Stimulated activated CD8-positive, alpha-beta memory T cell treated with anti-CD3 and anti-CD28 coated beads, Interleukin-4, amount 100 ng/mL, for 1 hour (primary cell): ENCODE measurements around the gene SEMA3B.
A peak's percentile ranks its signal among the peaks of the same experiment; 100 is the strongest.
"Not testable (repeated sequence)": the region's sequence is repeated elsewhere in the genome, so short reads cannot be mapped to it uniquely, and the experiment has no call there.

Experiments used
- DNase-seq, 2 donors: peaks; one replicate each; pipeline ENCODE4 v3.0.0-alpha.2; 2020; ENCODE audit warnings: low read depth in 2 of 2, low spot score in 1 of 2

The SEMA3B gene

DNA sequence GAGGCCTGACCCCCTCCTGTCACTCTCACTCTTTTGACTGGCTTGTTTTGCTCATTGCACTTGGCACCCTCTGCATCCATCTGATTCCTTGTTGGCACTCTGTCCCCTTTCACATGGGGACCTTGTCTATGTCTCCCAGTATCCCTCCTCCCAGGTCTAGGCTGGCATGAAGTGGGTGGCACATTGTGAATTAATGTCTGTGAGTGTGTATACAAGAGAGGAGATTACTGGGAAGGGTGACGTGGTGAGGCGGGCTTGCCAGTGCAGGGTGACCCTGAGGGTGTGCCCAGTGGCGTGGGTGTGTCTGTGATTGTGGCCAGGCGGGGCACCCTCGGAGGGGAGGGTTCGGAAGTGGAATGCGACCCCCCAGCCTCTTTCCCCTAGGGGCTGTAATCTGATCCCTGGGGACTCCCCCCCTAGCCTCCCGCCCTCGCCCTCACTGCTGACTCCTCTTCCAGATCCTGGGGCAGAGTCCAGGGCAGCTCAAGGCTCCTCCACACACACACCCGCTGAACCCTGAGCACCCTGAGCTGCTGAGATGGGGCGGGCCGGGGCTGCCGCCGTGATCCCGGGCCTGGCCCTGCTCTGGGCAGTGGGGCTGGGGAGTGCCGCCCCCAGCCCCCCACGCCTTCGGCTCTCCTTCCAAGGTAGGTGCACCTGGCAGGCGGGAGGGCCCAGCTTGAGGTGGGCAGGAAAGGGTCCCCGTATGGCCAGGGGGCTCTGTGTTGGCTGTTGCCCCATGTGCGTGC lies at the start of gene SEMA3B:
Gene SEMA3B, plus strand, starts transcription at position 445 of the 749 bp plus-strand sequence. Its CDS starts 94 bp downstream, at position 539.
- no peak for DNase-seq

DNA sequence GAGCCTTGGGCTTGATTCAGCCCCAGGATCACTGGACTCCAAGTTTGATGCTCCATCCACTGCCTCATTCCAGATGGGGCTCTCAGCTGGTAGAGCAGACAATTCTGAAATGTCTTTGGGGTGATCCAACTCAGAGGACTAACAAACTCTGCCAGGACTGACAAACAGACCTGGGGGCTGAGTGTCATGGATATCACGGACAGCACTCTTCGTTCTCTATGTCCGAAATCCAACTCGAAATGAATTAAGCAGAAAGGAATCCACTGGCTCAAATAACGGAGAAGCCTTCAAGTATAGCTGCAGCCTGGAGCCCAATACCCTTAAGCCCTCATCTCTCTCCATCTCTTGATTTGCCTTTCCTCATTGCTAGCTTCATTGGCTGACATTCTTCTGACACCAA lies 49.7 kb upstream of the SEMA3B start:
- no peak for DNase-seq

DNA sequence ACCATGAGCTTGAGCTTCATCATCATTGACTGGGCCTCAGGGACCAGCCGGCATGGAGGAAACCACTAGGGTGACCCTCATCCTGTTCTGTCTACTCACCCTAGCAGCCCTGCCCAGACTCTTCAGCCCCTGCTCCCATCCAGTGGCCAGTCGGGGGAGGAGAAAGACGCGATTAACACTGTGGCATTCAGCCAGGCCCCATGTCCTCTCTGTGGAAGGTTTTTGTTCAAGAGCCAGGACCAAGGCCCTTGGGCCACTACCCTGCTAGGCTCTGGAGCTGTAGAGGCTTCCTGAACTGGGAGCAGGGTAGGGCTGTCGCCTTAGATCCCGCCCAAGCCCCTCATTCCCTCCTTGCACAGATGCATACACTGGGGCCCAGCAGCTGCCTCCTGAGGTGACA lies 48.8 kb upstream of the SEMA3B start:
- DNase-seq = no peak

DNA sequence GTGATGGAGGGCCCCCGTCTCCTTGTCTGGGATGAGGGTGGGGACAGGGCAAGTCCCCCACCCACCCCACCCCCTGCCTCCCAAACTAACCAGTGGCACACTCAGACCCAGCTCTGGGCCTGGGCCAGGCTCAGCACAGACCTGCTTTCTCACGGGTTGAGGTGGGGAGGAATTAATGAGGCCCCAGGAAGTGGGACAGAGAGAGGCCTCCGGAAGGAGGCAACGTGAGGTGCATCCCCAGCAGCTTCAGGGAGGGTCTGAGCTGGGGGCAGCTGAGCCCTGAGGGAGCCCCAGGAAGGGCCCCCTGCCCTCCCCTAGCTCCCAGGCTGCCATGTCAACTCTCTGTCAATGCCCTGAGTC lies 47.9 kb upstream of the SEMA3B start:
- DNase-seq = no peak

DNA sequence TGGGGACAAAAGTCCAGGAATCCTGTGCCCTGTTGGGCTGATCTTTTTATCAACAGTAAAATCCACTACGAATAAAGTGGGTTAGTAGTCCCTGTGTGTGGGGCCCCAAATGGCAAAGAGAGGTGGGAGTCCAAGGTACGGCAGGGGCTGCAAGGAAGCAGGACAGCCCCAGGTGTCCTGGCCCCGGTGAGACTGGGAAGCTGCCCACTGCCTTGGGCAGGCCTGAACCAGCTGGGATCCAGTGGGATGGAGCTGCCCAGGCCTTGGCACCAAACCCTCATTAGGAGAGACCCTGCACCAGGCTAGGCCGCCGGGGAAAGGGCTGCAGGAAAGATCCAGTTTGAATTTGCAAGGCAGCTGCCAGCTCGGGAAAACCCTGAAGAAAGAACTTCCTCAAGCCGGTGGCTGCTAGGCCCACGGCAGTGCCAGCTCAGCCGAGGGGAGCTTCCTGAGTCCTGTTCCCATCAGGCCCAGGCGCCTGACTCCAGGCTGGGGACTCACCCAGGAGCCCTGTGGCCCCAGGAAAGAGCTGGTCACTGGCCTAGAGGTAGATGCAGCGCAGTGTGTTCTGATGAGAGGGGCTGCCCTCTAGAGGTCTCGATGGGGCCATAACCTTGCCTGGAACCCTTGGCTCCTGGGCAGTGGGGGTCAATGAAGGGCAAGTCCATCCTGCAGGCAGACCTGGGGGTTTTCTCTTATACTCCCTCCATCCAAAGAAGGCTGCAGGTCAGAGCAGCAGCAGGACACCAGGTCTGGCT lies 47.4 kb upstream of the SEMA3B start:
- DNase-seq = no peak

DNA sequence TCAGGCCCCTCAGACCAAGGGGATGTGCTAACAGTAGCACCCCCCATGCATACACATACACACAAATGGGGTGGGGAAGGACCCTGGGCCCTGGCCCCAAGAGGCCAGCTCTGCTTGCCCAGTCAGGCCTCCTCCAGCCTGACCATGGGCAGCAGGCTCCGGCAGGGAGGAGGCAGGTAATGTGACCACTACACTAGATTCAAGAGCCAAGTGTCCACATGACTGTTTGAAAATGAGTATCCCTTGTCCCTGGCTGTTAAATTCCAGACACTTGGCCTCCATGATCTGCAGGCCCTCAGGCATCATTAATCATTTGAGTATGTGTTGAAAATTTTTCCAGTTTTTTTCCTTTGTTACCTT lies 46.8 kb upstream of the SEMA3B start:
- no peak for DNase-seq

DNA sequence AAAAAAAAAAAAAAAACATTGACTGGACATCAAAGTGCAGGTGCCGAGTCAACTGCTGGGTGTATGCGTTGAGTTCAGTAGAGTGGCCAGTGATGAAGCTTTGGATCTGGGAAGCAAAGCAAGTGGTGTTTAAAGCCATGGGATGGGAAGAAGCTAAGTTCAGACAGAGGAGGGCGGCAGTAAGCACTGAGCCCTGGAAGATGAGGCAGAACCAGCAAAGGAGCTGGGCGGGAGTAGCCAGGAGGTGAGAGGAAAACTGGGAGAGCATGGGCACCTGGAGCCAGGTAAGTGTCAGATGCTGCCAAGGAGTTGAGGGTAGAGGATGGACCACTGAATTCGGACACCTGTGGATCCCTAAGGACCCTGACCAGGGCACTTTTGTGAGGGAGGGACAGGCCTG lies 44.3 kb upstream of the SEMA3B start:
- DNase-seq = no peak

DNA sequence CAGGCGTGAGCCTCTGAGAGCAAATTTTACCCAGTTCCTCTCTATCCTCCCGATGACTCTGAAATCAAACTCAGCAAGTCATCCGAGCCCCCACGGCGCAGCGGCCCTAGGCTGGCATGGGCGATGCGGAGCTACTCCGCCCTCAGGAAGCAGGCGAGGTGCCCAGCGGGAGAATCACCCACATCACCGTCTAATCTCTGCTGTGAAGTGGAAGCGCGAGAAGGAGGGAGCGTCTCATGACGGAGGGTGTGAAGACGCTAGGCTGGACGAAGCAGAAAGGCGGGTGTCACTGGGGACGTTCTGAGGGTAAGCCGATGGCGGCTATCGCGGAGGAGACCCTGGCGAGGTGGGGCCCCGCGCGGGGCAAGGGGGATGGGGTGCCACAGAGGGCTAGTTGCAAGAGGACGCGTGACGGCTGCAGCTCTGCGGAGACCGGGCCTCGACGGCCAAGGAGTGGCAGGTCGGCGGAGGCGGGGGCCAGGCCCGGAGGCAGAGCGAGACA lies 42.0 kb upstream of the SEMA3B start:
- DNase-seq = no peak

DNA sequence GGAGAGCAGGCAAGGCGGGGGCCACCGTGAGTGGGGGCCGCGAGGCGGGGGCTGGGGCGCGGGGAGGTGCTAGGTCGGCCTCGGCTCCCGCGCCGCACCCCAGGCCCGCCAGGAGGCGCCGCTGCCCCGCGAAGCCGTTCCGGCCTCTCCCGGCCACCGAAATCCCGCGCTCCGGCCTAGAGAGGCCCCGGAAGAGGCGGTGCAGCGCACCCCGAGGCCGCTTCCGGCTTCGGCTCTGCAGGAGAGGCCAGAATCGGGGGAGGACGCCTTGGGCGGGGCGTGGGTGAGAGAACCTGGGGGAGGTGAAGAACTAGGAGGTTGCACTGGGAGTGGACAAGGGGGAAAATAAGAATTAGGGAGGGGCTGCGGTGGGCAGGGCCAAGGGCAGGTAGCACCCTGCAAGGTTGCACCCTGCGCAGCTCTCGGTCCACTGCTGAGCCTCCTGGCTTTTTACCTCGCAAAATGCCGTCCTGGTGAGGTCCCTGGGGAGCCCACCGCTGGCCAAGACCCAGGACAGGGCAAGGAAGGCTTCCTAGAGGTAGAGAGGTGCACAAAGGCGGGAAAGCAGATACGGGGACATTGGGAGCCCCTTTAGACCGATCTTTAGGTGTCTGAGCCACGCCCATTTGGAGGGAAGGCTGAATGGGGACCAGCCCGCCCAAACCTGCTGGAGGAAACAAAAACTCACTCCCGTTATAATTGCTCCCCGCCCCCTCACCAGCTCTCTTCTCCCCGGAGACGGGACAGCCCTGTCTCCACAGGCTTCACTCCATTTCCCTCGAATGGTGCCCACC lies 41.4 kb upstream of the SEMA3B start:
- DNase-seq = peak; percentile 74 to 85

DNA sequence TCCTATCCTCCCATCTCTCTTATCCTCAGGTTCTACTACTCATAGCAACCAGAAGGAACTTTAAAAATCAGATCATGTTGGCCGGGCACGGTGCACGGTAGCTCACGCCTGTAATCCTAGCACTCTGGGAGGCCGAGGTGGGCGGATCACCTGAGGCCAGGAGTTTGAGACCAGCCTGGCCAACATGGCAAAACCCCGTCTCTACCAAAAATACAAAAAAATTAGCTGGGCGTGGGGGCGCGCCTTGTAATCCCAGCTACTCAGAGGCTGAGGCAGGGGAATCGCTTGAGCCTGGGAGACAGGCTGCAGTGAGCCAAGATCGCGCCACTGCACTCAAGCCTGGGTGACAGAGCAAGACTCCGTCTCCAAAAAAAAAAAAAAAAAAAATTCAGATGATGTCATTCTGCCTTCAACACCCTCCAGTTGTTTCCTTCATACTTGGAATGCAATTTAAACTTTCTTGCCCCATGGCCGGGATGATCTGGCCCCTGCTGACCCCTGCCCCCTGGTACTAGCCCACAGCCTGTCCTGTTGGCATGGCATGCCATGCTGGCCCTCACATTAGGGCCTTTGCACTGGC lies 40.7 kb upstream of the SEMA3B start:
- DNase-seq = not testable (repeated sequence)

DNA sequence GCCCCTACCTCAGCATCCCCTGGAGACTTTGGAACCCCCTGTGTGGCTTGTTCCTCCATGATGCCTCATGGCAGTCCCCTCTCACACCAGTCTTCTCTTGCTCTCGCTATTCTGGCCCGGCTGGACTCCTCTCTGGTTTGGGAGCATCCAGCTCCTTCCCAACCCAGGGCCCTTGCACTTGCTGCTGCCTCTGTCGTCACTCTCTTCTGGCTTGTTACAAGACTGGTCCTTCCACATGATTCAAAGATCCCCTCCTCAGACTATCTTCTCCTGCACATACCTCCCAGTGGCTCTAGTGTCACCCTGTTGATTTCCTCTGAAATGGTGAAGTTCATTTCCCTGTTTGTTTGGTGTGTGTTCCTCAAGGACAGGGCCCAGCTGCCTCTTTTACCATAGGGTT lies 39.5 kb upstream of the SEMA3B start:
- DNase-seq = no peak

DNA sequence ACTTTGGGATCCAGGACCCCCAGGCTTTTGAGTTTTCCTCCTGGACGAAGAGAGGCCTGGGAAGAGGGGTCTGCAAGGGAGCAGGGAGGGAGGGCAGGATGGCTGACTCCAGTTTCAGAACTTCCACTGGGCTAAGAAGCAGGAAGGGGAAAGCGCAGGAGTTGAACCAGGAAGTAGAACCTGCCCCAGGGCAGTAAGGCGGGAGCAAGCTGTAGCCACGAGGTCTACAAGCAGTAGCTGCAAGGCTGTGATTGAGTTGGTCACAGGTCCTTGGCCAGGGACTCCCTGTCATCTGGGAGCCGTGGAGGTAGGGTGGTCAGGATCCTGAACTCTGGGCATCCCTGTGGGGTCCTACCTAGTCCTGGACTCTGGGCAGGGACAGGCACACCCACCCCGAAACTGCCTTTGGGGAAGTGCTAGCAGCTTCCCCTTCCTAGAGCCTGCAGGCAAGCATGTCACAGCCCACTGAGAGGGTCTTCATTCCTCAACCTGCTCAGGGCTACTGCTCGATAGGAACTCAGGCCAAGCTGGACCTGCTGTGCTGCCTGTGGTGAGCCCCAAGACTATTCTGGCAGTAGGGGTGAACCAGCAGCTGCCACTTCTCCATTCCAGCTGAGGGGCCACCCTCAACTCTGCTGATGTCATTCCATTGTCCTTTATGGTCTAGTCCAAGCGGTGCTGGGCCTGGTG lies 38.7 kb upstream of the SEMA3B start:
- no peak for DNase-seq

DNA sequence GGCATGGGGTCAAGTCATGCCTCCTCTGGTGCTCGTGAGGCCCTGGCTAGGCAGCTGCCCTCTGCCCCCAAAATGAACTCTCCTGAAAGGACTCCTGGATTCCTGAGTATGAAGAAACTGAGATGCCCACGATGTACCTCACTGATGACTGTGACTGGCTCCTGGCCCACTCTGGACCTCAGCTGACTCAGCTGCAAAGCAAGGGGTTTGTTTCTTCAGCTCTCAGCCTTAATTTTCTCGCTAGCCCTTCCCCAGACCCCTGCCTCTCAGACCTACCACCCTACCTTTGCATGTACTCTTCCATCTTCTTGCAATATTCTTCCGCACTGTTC lies 38.2 kb upstream of the SEMA3B start:
- DNase-seq = no peak

DNA sequence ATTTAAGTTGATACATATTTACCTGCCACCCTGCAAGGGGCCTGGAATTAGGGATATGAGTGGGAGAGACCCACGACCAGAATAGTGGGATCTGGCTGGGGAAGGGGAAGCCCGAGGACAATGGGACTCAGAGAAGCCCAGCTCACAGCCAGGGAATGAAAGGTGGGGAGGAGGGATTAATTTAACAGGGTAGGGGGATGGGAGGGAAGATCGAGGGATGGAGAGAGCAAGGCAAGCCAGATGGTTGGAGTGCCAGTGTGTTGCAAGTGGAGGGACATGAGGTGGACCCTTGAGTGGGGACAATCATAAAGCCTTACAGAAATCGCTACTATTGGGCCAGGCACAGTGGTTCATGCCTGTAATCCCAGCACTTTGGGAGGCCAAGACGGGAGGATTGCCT lies 37.4 kb upstream of the SEMA3B start:
- DNase-seq = no peak

DNA sequence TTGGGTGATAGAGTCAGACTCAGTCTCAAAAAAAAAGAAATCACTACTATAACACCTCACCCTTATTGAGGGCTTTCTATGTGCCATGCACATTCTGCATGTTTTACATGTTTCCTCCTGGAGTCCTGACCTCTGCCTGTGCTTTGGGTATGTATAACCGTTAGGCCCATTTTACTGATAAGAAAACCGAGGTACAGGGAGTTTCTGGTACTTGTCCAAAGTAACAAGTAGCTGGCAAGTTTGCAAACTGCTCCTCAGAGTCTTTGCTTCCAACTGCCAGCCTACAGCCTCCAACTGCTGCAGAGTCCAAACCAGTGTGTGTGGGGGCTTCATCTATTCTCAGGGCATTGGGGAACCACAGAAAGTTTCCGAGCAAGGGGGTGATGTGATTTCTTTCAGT lies 36.6 kb upstream of the SEMA3B start:
- no peak for DNase-seq

DNA sequence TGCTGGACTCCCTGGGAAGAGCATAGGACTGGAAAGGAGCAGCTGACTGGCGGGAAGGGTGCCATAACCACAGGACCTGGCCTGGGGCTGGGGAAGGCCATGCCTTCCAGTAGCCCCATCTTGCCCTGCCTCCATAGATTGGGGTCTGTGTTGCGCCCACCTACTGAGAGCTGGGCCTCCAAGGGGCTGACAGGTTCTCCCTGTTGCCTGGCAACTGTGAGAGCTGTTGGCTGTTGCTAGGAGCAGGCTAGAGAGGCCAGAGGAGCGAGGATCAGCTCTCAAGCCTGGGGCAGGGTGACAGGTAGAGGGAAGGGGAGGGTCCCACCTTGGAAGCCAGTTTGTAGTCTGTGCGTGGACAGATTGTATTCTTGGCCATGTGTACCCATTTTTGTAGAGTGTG lies 35.8 kb upstream of the SEMA3B start:
- no peak for DNase-seq

DNA sequence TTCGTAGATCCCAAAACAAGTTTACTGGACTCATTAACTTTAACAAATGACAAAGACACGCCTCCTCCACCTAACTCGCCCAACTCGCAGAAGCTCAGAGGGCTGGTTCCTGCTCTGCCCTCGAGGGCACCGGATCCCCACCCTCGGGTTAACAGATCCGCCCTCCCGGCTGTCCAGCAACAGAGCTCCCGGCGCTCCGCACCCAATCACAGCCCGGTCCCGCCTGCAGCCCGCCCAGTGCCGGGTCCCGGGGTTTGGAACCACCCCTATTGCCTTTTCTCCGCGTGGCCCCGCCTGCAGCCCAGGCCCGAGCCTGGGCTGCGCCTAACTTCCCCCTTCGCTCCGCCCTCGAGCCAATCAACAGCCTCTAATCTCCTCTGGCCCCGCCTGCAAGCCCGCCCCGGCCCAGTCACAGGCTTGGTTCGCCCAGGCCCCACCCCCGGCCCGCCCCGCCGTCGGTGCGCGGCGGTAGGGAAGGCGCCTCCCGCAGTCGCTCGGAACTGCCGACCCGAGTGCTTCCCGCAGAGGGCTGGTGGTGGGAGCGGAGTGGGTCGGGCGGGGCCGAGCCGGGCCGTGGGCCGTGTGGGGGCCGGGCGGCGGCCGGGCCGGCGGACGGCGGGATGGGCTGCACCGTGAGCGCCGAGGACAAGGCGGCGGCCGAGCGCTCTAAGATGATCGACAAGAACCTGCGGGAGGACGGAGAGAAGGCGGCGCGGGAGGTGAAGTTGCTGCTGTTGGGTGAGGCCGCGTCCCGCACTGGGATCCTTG lies 33.0 kb upstream of the SEMA3B start, which contains the start of gene GNAI2:
Gene GNAI2, plus strand, starts transcription at position 489 of the 768 bp plus-strand sequence. Its CDS starts 132 bp downstream, at position 621.
- peak; percentile 92 to 97 for DNase-seq

DNA sequence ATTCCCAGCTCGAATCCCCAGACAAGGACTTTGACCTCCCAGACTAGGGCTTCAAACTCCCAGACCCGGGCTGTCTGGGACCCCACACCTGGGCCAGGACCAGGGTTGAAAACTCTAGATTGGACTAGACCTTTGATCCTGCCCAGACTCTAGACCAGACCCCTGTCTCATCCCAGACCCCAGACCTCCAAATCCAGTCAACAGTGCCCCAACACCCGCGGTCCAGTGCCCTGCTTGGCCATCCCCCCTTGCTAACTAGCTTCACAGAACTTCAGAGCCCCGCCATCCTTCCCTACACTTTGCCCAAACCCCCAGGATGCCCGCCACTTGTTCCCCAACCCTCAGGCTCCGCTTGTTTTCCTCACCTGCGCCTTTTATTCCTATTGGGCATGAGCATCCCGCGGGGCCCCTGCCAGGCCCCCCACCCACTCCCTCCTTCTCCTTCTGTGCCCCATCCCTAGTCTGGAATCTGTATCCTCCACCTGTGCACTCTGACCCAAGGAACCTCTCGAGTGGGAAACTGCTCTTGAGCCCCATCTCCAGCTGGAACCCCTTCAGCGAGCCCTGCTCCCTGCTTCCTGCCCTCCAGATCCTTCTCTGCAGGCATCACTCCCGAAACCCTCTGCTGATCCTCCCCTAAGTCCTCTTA lies 32.3 kb upstream of the SEMA3B start:
- DNase-seq = no peak

DNA sequence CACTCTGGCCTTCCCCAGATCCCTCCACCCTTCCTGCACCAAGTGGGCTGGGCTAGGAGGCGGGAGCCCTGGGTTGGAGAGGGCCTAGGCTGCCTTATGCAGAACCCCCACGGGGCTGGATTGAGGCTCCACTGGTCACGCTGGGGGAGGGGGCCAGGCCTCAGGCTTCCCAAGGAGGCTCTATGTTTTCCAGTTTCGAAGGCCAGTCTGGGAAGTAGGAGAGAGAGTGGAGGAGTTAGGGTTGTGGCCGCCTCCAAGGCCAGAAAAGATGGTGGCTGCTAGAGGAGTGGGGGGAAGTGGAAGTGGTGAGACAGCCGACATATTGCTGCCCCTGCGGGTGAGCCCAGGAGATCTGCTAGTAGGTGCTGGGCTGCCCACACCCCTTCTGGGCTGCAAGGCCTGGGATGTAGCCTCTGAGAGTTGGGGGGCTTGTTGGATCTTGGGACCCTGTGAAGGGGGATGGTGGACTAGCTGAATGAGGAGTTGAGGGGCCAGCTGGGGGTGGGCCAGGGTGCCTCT lies 31.8 kb upstream of the SEMA3B start:
- DNase-seq = no peak
